ENCODE results near the gene PROM1.
A peak's percentile ranks its signal among the peaks of the same experiment; 100 is the strongest.

The PROM1 gene

DNA sequence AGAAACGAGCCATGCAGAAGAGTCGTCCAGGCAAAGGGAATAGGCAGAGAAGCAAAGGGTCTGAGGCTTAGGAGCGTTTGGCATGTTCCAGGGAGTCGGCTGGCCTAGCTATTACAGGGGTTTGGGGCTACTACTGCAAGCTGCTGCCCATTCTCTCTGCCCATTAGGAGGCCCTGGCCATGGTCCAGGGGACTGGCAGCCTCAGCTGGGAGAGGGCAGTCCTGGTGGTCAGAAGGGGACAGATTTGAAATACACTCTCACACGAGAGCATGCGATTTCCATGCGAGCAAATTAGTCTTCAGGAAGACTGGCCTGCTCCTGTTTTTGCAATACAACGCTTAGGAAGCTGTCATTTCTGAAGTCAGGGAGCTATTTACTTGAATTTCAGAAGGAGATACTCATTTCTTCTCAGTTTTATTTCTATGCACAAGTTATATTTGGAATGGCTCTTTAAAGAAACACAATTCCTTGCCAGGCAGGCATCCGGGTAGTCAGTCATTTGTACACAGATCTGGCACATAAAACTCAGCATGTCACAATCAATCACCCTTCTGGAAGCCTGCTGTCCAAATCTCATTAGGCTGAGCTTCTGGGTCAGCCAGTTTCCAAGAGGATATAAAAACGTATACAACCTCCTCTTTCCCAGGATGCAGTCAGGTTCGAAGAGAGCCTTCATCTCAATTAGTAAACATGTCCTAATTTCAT, 27.0 kb downstream of the PROM1 start:
- DNase-seq = no peak

DNA sequence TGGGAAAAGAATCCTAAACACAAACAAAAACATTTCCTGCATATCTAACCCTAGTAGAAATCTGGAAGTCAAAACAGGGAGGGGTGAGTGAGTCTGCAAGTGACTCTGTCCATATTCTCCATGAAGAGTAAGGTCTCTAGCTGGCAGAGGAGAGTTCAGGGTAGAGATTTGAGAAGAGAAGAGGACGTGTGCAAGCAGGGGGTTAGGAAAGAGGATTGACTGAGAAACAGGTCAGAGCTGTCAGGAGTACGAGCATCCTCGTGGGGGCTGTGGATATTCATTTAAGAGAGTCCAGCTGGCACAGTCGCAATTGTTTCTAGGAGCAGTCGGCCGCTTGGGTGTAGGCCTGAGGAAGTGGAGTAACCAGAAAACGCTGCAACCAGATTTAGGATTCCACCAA, 27.9 kb downstream of the PROM1 start:
- DNase-seq = no peak

DNA sequence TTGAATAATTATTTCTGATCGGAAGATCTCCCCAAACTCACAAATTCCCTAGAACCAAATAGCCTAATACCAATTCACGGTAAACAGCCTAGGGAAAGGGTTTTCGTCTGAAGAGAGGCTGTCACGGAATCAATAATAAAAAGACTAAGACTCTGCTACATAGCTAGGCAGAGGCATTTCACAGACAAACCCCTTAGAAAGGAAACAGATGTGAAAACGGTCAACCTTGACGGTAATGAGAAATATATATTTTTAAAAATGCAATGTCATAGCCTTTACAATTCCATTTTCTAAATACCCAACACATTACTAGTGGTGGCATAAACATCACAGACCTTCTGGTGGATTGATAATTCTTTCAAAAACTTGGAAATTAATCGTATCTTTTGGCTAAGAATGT, 28.4 kb downstream of the PROM1 start:
- DNase-seq = no peak

DNA sequence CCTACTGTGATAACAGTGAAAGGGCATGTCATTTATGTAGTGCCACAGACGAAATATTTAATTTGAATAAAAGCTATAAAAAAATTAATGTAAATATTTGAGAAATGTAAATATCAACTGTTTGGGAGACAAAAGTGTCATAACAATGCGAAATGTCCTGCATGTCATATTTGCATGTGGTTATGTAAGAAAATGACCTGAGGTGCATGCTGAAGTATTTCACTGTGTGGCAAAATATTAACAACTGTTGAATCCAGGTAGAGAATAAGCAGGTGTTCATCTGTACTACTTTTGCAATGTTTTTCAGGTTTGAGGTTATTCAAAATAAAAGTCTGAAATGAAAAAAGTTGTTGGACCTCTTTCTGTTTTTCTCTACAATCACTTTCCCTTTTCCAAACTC, 30.9 kb downstream of the PROM1 start:
- no peak for DNase-seq

DNA sequence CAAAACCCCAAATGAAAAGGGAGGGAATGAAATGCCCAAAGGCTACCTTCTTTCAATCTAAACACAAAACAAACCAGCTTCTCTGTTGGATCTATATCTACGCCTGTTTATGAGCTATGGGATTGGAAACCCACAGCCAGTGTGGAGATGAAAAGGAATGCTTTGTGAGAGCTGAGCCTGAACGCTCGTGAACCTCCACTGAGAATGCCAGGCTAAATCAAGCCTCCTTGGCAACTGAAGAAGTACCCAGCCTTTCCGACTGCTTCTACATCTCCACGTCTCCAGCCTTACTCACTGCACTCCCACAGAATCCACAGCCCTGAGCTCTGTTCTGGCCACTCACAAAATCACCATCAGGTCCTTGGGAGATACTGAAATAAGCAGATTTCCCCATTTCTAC, 31.8 kb downstream of the PROM1 start:
- DNase-seq = no peak

DNA sequence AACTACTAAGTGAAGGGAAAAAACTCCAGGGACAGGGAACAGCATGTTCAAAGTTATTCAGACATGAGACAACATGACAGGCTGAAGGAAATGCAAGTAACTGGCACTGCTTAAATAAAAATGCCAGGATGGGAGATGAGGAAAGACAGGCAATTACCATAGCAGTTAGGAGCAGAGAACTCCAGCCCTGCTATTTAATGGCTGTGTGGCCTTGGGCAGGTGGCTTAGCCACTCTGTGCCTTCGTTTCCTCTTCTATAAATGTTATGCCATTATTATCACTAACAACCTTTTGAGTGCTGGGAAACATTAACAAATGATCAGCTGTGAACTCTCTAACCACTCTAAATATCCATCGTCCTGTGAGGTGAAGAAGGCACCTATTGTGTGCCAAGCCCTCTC, 32.7 kb downstream of the PROM1 start:
- no peak for DNase-seq

DNA sequence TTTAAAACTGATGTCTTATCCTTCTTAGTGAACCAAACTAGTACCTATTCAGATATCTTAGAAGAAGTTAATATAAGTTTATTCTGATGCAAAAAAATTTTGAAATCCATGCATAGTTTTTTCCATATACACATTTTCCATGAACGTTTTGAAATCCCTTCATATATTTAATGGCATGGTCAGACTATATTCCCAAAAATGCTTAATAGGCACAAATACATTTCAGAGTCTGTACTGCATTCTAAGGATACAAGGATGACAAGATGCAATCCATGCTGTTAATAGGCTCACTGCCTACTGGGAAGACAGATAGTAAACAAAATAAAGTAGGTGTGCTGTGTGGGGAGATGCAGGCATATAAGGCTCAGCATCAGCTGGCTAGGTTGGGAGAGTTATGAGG, 33.2 kb downstream of the PROM1 start:
- DNase-seq = no peak

DNA sequence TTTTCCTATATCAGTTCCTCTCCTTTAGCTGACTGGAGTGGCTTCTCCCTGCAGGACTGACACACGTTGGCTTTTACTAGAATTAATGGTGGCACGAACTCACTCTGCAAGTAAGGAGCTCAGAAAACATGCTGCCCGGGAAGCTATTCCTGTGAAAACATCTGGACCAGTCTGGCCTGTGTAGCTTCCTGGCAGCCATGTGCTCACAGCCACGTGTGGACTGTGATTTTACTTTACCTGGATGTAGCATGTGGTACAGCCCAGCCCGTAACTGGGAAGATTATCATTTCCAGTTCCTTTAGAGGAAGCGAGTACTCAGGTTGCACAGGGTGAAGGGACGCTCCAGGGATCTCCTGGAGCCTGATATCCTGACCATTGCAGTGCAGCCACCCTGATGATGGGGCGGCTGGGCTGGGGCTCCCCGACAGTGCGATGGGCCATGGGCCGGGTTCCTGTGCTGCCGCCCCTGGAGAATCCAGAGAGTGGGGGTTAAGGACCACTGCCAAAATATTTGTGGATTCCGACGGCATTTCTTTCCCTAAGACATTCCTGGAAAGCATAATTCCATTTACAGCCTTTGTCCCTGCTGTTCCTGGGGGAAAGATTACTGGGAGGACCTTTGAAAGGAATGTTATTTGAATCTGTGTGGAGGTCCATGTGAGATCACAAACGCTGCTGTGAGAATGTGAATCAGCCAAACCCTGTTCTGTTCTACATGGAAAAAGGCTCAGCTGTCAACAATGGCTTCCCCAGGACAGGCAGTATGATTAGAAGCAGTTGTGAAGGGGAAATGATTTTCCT, 35.0 kb downstream of the PROM1 start:
- DNase-seq = no peak

DNA sequence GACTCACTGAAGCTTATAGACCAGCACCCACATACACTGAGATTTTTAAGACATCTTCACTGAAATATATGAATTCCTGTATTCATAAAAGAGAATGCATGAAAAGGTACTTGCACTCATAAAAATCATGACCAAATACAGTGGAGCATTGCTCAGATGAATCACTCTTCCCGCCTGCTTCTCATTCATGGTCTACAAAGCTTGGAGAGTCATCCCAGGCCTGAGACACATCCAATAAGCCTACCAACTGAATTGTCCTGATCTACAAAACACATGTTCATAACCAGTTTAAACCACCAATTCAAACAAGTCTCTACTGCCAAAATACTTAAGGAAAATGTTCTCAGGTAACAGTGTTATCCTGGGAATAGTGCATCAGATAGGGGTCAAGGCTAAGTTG, 38.1 kb downstream of the PROM1 start:
- no peak for DNase-seq

DNA sequence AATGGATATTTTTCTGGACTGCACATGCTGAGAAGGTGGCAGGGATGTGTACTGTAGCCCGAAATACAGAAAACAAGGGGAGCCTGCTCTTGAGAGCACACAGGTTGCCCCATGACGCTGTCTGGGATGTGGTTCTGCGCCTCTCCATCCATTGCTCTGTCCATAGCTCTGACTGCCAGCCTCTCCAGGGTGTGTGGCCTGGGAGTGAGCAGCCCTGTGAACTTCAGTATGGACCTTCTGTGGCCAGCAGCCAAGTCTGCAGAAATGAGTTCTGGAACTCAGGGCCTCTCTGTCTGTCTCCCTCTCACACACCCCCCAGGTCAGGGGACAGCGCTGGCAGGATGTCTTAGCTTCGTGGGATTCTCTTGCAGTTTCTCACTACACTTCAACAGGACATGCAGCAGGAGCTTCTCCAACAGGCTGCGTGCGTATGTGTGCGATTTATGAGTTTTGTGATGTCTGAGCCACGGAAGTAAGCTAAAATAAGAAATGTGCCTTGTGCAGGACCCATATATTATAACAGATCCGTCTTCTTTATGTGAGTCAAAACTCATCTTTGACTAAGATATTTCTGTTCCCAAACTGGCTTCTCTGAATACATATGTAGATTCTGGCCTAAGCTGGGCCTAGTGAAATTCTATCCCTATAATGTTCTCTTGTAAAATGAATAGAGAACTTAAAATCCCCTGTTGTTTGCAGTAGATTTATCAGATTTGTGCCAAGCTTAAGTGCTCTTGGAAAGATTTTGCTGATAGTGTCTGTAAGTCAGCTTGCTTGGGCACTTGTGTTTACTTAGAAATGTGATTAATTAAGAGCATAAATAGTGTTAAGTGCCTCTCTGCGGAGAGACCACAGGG, 40.0 kb downstream of the PROM1 start:
- no peak for DNase-seq

DNA sequence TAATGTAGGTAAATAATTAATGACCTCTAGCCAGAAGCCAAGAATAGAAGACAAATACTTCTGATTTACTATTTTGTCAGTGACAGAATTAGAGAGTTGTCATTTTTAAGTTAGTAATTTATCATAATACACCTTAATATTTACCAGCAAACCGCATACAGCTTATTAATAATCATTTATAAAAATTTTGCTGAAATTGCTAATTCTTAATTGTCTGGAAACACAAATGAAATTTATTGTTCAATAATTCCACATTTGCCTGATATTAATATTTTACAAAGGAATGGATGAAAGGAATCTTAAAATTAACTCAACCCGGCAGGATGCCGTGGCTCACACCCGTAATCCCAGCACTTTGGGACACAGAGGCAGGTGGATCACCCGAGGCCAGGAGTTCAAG, 44.7 kb downstream of the PROM1 start:
- DNase-seq = no peak

DNA sequence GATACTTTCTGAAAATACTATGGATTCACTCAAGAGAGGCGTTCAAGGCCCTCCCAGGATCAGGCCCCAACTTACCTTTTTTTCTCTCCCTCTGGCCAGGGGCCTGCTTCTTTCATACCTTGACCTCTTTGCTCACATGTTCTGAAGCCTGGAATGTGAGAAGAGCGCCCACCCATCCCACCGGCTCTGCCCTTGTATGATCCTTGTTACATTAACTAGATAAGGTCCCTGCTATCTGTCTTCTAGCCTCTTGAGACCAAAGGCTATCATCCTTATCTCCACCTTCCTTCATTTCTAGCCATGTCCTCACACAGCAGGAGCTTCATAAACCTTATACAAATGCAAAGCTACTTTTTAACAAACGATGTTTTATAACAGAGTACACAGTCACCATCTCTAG, 45.9 kb downstream of the PROM1 start:
- no peak for DNase-seq

DNA sequence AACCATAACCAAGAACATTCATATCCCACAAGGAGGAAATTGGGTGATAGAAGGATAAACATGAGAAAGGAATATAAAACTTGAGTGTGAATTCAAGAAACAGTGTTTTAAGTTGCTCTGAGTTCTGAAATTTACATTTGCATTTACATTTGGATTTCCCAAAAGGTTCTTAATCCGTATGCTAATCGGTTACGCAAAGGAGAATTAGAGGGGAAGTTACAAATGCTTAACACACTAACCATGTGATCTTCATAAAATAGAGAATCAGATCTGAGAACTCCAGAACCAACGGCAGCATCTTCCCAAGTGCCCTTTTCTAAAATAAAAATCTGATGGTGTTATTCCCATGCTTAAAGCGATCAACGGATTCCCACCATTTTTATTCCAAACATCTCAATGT, 48.0 kb downstream of the PROM1 start:
- DNase-seq = no peak

DNA sequence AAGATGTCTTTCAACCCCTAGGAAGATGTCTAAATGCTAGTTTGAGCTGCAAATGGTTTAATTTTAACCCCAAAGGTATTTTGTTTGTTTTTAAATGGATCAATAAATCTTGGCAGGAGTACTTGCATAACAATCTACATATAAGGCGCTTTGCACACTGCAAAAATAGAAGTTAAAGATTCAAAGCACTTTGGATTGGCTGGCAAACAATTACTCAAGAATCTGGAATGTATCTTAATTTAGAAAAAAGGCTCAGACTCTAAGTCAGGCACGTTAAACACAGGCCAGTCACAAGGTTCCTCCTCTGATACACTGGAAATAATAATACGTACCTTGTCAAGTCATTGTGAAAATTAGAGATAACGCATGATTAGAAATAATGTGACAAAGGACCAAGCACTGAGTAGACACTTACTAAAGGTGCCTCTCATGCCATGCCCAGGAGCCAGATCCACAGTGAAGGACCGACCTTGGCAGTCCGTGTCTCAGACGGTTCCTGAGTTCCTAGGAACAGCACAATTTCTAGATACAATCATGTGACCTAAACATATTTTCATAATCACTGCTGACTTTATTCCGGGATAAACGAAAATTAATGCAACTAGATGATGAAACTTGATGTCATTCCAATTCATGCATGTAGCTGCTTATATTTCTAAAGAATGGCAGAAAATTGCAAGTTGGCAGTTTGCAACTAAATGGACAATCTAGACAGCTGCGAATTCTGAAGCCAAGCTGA, 49.6 kb downstream of the PROM1 start:
- DNase-seq = no peak

DNA sequence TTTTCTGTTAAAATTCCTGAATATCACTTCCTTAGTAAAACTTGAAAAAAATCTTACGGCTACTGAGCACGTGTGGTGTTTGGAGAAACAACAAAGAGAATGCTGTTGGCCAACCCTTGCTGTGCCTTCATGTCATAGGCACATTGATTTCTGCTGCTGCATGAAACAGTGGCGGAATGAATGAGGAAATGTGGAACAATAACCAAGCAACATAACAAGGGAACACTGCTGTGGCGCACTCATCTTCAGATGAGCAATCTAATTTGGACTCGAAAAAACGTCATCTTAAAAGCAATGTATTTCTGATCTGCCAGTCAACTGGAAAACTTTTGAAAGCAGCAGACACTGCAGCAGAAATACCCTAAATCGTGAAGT, 51.4 kb downstream of the PROM1 start:
- no peak for DNase-seq

DNA sequence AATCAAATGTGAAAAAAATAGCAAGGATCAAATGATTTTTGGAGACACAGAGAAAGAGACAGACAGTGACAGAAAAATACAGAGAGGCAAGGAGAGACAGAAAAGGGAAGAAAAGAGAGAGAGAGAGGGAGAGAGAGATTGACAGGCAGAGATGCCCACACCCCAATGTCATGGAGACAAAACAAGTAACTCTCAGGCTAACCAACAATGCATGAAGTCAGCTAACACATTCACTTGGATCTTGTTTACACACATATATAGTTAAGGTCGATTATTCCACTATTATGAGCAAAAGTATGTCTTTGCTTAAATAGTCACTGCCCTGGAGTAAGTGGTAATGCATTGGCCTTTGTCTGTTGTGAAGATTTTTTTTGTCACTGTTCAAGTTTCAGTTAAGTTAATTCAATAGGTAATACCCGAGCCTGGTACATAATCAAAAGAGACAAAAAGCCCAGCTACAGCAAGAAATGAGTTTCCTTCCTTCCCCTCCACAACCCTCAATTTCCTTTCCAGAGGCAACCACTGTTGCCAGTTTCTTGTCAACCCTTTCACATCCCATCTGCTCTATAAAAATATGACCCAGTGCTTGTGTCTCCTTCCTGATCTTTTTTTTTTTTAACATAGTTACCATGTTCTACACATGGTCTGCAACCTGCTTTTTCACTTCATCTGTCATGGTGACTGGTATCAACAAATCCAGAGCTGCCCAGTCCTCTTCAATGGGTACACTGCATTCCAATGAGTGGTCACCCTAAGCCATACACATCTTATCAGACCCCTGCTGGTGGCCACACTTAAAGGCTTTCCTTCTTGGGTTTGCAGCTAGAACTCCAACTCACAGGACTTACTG, 52.1 kb downstream of the PROM1 start:
- no peak for DNase-seq

DNA sequence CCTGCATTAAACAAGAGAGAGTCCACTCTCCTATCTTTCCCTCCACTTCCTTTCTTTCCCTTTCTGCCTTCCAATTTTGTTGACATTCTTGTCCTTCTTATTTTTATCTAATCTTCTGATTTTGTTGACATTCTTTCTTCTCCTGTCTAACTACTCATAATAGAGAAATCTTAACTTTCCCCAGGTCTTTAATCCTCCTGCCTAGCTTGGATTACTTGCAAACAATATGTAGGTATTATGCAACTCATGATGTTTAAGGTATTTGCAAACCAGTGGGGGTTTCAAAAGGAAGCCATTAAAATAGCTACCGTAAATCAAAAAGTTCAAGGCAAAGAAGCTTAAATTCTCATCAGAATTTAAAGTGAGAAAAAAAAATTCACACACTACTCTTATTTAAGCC, 53.9 kb downstream of the PROM1 start:
- DNase-seq = no peak

DNA sequence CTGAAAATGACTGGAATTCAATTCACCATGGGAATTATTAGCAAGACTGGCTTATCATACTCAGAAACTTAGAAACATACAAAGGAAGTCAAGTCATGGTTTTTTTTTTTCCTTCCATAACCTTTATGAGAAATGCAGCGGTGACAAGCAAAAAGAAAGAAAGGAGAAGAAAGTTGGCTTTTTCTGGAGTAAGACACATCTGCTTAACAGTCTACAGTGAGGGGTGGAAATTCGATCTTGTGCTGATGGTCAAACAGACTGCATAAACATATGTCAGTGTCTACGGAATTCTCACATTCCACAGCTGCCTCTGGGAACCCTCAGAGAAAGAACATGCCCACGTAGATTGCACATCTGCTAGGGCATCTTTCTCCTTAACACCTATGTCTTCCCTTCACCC, 54.6 kb downstream of the PROM1 start:
- peak; percentile 2 for DNase-seq

DNA sequence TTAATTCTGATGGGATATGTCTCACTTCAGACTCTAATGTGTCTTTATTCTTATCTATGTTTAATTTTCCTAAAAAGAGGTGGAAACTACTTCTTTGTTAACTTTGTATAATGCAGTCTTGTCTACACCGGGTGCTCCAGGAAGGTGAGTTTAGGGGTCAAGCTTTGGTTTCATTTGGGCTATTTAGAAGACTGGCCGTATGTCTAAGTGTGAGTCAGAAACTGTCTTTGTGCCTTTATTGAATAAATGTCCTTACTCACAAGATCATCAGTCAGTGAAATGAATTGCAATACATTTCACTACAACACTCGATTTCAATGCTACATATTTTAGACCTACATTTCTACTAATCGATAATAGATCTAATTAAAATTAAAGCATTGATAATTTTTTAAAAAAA, 56.2 kb downstream of the PROM1 start:
- no peak for DNase-seq

DNA sequence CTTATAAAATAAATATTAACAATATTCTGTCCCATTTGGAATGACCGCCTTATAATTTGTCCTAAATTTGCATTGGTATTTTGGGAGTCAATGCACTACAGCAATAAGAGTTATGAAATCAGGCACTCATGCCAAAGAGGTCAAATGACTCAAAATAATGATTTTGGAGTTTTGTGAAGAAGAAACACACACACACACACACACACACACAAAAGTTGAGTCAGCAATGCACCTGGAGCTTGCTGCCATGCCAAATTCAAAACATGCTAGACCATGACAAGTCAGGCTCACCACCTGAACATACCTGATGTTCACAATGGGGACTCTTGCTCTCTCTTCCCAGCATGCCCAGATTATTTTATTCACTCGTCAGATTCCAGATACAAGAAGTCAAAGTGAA, 56.7 kb downstream of the PROM1 start:
- DNase-seq = no peak

DNA sequence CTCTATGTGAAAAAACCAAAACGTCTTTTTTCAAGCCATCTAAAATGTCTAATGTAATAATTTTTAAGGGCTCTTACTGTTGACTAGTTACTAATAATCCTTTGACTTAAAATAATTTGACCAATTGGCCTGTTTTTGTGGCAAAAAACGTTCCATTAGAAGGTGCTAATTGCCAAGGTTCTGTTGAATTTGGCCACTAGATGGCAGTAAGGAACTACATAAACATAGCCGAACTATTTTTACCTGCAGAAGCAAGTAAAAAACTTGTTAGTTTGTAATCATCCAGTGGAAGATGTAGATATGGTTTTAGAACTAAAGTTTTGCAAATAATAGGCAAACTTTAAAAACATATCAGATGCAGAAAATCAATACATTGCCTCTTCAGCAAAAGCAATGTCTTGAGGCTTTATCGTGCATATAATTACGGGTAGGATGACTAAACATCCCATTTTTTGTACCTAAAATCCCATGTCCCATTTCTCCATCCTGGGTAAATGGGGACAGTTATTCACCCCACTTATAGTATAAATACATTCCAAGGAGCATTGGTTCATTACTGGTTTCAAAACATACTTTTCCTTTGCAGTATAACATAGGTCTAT, 57.6 kb downstream of the PROM1 start:
- DNase-seq = no peak

DNA sequence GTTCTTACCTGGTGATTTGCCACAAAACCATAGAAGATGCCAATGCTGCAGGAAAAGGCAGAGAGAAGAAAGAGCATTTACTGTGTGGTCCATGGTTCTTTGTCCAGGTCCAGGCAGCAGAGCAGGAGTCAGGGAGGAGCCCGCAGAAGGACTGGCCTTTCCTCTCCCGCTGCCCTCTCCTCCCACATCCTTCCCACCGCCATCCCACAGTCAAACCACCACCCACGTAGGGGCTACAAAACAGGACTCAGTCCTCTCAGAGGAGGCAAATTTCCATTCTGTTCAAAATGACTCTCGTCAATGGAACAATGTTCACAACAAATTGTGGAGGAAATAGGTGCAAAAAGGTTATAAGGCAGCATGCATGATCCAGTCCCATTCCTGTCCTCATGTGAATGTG, 58.6 kb downstream of the PROM1 start:
- DNase-seq = no peak
